ENCODE data around the gene OGT.

GRCh38 chrX:71604141-71604540 lies 71.2 kb downstream of the OGT start:
- TF ChIP-seq RNF2 (IDR thresholded peaks at IDR 0.05; ENCODE audit: borderline replicate concordance, low read depth) (no peak), CTCF (IDR thresholded peaks at IDR 0.05) (no peak), HOXB5 (CRISPR knock-in tag; IDR thresholded peaks at IDR 0.05) (no peak), HDAC2 (IDR thresholded peaks at IDR 0.05) (no peak), ESRRA (IDR thresholded peaks at IDR 0.05; ENCODE audit: borderline replicate concordance, low read length) (no peak), POLR2A (IDR thresholded peaks at IDR 0.05; ENCODE audit: low read length) (no peak), RAD21 (conservative IDR thresholded peaks at IDR 0.05 in 1 of 2, IDR thresholded peaks at IDR 0.05 in 1 of 2) (no peak), SMC3 (IDR thresholded peaks at IDR 0.05) (no peak), REST (IDR thresholded peaks at IDR 0.05) (no peak)

All from A549 (cell line).